Esophagus muscularis mucosa (tissue), 3 donors: ENCODE results near the gene KCTD21.

ENCODE experiments used
- POLR2AphosphoS5 ChIP-seq, 2 donors: sonication (generic); formaldehyde crosslinking; IDR thresholded peaks; one replicate each; pipeline ENCODE4 v1.6.1; 2017; ENCODE audit warnings: antibody characterized with exemption in 2 of 2
- TF ChIP-seq, protein P1 (sequence below), 3 experiments: fragments of 200-600 bp in 2 of 3; fragments of 450-650 bp in 1 of 3; sonication (generic) in 2 of 3; IDR thresholded peaks; one replicate each; pipeline ENCODE4 v1.5.1; 2017 to 2019; ENCODE audit warnings: antibody characterized with exemption in 3 of 3, mild to moderate bottlenecking in 2 of 3, moderate library complexity in 1 of 3

GRCh38 chr11:78147807-78148206, 40.6 kb downstream of the KCTD21 start:
- TF ChIP-seq, protein P1, sequence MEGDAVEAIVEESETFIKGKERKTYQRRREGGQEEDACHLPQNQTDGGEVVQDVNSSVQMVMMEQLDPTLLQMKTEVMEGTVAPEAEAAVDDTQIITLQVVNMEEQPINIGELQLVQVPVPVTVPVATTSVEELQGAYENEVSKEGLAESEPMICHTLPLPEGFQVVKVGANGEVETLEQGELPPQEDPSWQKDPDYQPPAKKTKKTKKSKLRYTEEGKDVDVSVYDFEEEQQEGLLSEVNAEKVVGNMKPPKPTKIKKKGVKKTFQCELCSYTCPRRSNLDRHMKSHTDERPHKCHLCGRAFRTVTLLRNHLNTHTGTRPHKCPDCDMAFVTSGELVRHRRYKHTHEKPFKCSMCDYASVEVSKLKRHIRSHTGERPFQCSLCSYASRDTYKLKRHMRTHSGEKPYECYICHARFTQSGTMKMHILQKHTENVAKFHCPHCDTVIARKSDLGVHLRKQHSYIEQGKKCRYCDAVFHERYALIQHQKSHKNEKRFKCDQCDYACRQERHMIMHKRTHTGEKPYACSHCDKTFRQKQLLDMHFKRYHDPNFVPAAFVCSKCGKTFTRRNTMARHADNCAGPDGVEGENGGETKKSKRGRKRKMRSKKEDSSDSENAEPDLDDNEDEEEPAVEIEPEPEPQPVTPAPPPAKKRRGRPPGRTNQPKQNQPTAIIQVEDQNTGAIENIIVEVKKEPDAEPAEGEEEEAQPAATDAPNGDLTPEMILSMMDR (IDR thresholded peaks at IDR 0.05) = no peak
- TF ChIP-seq POLR2AphosphoS5 (IDR thresholded peaks at IDR 0.05) = no peak
